GM04503 (cell line): Measurements from ENCODE around the gene PTPA.
"Not testable (repeated sequence)": the region's sequence is repeated elsewhere in the genome, so short reads cannot be mapped to it uniquely, and the experiment has no call there.

Source experiments
- DNase-seq: peaks from one replicate; pipeline ENCODE4 v3.0.0-alpha.2; 2012; ENCODE audit warnings: low read depth

The PTPA gene

DNA sequence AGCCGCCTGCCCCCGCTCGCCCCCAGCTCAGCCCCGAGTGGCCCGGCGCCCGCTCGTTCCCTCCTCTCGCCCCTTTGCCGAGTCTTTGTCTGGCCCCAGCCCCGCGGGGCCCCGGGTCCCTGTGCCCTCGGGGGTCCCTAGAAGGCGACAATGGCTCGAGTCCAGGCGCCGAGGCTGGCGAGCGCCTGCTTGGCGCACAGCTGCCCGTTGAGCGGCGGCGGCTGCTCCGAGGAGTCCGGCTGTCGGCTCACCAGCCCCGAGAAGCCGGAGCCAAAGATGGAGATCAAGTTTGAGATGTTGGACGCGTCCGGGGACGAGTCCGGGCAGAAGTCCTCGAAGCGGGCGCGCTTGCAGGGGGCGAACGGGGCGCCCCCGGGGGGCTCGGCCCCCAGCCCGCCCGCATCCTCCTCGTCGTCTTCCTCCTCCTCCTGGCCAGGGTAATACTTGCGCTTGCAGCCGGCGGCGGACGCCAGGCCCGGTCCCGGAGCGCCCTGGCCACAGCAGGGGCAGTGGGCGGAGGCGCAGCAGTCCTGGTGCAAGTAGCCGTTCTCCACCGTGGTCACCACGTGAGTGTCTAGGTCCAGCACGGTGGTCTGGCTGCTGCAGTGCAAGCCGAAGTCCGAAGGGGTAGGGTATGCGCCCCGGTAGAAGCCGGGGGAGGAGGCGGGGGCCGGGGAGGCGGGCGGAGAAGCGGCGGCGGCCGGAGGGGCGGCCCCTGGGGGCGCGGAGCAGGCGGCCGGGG lies 65.7 kb downstream of the PTPA start:
- DNase-seq, result no peak

DNA sequence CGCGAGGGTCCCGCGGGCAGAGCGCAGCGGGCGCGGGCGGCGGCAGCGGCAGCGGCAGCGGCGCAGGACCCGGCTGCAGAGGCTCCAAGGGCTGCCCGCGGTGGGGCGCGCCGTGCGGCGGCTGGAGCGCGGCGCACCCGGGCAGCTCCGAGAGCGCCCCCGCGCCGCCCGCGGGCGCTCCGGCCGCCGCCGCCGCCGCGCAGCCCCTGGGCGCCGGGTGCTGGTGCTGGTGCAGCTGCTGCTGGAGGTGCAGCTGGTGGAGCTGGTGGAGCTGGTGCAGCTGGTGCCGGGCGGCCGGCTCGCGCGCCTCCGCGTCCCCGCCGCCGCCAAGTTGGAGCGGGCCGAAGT lies 66.2 kb downstream of the PTPA start:
- no peak for DNase-seq

DNA sequence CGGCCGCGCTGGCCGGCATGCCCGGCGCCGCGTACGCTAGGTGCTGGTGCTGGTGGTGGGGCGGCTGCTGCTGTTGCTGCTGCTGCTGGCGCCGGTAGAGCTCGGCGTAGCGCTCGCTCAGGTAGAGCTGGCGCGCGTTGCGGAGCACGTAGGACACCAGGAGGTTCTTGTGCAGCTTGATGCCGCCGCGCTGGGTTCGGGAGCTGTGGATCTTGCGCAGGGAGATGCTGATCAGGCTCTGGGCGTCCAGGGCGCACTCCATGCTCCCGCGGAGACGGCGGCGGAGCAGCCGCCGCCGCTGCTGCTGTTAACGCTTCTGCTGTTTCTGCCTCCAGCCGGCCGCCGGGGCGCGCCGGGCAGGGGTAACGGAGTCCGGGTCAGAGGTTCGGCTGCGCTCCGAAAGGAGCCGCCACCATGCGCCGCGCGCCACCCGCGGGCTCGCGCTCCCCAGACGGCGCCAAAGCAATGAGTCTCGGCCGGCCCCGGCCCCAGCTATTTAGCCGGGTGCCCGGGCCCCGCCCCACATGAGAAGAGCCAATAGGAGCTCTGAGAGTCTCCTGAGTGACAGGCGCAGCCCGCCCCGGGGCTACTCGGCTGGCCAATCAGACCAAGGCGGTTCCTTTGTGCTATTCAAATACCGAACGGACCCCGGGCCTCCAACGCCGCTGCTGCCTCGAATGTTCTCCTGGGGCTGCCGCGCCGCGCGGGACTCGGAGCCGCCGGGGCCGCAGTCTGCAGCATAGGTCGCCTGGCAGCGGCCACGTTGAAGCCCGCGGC lies 66.8 kb downstream of the PTPA start, which contains the start of gene IER5L:
Gene IER5L, minus strand, starts transcription at position 471 of the 777 bp plus-strand sequence. Its CDS starts 209 bp downstream, at position 262.
- DNase-seq, result no peak

DNA sequence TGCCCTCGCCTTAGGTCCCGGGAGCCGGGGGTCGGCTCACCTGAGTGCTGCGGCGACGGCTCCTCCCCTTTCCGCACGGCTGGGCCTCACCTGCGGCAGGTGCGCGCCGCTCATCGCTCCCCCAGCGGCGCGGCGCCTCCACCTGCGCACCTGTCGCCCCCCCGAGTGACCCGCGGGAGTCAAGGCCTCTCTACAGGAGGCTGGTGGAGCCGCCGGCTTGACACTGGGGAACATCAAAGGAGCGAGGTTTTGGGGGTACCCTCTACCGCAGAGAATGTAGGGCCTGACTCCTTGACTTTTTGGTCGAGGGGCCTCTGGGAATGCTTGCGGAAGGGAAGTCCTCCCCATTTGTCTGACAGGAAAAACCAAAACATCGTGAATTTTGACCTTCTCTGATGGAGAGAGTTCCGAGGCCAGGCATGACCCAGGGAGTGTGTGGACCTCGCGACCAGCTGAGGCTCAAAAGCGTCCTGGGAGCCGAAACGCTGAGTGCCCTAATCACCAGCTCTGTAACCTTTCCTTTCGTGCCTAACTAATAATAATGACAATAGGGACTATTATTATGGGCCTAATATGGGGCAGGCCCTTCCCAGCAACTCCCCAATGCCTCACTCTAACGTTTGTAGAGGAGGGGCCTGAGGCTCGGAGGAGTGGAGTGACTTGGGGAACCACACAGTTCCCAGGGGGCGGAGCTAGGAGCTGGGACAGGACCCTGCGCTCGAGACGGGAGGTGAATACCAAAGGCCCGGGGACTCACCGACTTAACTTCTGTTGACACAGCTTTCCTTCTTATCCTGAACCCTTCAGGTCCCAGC lies 67.6 kb downstream of the PTPA start:
- no peak for DNase-seq

DNA sequence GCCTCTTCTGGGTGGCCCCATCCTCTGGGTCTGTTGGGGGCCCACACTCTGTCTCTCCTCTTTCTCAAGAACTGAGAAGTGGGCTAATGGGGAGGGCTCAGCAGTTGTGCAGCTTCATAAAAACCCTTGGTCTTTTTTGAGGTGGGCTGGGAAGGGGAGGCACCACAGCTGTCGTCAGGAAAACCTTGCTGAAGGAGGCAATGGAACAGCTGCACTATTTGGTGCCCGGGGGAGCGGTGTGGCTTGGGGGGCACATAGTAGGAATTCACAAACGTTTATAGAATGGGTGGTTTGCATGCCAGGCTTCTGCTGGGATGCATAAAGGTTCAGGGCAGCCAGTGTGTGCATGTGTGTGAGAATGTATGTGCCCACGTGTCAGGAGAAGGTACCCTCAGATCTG lies 70.0 kb downstream of the PTPA start:
- DNase-seq, result no peak

DNA sequence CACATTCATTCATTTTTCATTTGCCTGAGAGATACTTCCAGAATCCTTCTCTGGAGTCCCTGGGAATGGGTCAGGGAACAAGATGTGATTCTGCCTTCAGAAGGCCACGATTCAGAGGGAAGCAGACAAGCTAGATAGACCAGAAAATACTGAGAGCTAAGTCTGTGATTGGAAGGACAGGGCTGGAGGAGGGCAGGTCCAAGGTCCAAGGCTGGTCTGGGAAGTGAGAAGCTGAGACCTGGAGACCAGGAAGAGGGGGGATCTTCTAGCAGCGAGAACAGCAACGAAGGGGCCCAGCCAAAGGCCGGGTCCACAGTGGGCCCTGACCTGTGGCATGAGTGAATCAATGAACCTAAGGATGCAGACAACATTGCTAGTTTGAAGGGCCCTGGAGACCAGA lies 70.9 kb downstream of the PTPA start:
- DNase-seq, result no peak

DNA sequence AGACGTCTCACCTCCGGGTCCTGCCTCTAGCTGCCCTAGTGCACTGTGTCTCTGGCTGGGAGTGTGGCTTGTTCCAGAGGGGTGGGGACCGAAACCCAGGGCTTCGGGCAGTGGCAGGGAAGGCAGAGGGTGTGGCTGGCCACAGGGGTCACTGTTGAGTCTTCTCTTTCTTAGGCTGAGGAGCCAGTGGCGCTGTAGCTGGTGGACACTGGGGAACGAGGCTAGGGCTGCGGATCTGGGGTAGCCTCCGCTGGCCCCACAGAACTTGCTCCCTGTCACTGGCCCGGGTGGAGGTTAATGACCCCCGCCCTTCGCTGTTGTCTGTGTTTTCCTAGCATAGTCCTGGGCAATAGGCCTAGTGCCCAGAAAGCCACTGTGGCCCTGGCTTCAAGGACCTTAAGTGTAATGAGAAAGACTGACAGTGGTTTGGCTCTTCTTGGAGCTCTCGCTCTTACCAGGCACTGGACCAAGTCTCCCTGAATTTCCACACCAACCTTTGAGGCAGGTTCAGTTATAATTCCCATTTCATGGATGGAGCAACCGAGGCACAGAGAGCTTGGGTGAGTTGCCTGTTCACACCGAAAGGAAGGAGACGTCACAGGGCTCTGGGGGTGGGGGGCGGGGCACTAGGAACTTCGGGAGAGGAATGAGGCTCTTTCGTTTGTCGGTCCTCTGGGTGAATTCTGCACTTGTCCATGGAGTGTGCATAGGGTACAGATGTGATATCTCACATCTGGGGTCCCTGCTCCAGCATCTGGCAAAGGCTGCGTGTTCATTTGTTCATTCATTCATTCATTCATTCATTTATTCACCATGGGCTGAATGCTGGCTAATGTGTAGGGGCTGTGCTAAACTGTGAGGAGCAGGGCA lies 71.6 kb downstream of the PTPA start:
- no peak for DNase-seq

DNA sequence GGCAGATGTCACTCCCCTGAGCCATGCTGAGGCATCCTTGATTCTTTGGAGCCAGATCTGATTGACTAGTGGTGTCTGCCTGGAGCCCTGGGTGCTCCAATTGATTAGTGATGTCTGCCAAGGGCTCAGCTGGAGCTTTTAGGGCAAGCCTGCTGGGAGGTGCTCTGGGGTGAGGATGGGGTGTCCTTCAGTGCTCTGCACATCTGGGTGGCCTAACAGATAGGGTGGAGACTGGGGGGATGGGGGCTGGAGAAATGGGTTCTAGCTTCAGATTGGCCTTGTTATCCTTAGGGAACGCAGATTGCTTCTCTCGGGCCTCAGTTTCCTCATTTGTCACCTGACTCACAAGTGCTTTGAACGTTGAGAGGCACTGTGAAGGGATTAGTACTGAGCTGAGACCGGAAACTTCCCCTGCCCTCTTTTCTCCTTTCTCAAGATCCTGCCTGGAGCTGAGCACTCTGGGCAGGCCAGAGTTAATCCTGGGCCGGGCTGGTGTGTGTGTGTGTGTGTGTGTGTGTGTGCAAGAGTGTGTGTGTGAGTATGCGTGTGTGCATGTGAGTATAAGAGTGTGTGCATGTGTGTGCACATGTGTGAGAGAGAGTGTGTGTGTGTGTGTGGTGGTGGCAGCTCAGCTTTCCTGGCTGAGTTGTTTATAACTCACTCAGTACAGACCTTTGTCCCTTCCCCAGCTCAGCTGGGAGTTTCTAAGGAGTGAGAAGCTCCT lies 72.4 kb downstream of the PTPA start:
- no peak for DNase-seq

DNA sequence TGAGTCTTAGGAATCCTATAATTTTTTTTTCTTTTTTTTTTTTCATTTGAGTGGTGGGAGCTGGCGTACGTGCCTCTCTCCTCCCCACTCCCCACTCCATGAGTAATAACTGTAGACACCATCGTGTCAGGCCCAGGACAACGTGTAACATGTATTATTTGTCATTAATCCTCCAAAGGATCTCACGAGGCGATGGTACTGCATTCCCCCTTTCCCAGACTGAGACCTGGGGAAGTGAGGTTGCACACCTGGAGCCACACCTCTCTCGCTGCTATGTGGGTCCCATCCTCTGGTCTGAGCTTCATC lies 73.0 kb downstream of the PTPA start:
- DNase-seq, result no peak

DNA sequence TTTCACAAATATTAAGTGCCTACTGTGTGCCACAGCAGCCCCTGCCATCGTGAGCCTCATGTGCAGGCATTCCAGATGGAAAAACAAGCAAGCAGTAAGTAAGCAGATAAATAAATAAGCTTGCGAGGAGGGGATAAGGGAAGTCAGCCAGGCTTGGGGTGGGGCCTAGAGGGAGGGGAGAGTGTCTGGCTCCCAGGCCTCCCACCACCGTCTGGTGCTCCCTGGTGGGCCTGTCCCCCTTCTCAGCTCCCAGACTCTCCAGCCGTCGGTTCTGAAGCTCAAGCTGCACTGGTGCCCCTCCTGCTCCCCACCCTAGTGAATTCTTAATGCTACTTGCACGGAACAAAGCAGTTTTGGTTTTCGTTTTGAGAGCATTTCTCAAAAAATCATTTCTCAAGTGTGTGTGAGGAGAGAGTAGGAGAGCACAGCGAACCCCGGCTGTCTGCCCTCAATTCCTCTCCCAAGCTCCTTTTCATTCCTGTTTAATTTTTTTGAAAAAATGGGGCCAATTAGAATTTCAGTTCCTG lies 73.4 kb downstream of the PTPA start:
- DNase-seq, result no peak

DNA sequence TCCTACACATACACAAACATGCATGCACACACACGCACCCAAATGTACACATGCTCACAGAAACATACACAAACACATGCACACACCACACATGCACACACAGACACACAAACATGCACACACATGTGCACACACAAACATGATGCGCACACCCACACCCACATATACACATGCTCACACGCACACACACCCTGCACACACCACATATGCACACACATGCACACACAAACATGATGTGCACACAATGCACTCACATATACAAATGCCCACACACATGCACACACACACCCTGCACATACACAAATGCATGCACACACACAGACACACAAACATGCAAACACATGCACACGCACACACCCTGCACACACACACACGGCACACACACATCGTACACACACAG lies 74.2 kb downstream of the PTPA start:
- DNase-seq, result no peak

DNA sequence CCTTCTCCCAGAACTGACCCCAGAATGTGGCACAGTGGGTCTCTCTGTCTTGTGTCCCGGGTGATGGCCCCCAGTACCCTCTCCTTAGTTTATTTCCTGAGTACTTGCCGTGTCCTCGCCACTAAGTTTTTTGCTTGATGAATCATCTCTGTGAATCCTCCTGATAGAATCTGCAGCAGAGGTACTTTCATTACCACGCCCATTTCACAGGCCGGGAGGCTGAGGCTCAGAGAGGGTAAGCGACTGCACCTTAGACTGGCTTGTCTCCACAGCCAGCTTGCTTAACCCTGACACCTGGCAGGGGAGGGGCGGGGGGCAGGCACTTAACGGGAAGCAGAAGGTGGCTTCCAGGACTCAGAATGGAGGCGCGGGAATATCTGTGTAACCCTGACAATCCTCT lies 74.8 kb downstream of the PTPA start:
- DNase-seq, result no peak

DNA sequence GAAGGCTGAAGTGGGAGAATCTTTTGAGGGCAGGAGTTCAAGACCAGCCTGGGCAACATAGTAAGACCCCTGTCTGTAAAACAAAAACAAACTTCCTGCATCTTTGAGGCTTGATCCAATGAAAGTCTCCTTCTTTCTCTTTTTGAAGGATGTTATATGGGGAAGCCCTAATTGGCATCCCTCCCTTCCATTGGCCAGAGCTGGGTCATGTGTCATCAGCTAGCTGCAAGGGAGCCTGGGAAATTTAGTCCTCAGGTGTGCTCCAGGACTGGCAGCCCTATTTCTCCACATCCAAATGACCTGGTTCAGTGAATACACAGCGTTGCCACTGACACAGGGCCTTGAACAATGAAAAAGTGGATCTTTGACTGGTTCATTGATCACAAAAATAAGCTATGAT lies 75.8 kb downstream of the PTPA start:
- DNase-seq, result no peak

DNA sequence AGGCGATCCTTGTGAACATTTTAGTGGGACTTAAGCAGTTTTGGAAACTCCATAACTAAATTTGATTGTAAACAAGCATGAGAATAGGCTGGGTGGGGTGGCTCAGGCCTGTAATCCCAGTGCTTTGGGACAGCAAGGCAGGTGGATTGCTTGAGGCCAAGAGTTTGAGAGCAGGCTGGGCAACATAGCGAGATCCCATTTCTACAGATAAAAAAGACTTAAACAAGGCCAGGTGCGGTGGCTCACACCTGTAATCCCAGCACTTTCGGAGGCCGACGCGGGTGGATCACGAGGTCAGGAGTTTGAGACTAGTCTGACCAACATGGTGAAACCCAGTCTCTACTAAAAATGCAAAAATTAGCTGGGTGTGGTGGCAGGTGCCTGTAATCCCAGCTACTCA lies 78.8 kb downstream of the PTPA start:
- DNase-seq, result not testable (repeated sequence)

DNA sequence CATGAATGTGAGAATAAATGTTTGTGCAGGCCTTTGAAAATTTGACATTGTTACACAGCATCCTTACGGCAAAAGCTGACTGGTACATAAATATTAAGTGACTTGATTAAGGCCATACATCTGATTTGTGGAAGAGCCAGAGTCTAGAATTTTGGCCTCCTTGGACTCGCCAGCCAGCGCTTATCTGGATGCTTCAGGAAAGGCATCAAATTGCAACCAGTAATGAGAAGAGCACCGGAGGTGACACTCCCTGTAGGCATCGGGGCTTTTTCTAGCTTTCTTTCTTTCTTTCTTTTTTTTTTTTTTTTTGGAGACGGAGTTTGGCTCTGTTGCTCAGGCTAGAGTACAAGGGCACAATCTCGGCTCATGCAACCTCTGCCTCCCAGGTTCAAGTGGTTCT lies 80.0 kb downstream of the PTPA start:
- no peak for DNase-seq

DNA sequence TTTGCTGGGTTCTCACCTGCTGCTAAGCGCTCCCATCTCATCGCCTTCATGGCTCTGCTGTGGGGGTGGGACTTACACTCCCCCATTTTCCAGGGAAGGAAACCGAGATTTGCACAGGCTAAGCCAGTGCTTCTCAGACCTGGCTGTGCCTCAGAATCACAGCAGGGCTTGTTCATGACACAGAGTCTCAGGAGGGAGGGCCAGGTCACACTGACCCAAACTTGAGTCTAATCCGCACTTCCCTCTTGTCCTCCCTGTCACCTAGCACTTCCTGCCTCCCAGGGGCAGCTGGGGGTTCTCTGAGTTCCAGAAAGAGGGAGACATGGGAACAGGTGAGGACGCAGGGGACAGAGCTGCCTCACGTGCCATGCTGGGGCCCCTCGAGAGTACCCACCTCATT lies 82.4 kb downstream of the PTPA start:
- DNase-seq, result no peak

DNA sequence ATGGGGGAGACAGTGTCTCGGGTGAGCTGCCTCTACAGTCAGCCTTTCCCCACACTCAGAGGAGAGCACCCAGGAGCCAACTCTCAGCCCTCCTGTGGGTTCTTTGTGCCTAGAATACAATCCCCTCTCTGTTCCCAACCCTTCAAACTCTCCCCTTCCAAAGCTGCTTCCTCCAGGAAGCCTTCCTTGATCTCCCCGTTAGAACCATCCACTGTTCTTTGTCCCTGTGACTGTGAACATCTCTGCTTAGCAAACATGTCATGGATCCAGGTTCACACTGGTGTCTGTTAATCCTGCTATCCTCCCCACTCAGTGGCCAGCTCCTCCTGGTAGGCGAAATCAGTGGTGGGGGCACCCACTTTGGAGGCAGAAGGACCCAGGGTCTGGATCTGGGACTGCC lies 83.0 kb downstream of the PTPA start:
- no peak for DNase-seq

DNA sequence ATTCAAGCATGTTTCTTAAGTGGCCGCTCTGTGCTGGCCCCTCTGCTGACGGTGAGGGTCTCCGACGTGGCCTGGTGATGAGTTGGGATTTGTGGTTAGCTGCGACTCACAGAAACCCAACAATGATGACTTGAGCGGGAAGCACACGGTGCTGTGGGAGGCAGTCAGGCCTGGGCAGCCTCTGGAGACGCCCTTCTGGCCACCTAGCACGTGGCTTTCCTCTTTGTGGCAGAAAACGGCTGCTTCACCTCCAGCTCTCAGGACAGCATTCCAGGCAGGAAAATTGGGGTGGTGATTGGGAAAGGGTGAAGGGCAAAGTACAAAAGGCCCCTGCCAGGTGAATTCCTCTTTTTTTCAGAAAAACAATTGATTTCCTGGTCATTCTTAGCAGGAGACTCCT lies 84.4 kb downstream of the PTPA start:
- no peak for DNase-seq

DNA sequence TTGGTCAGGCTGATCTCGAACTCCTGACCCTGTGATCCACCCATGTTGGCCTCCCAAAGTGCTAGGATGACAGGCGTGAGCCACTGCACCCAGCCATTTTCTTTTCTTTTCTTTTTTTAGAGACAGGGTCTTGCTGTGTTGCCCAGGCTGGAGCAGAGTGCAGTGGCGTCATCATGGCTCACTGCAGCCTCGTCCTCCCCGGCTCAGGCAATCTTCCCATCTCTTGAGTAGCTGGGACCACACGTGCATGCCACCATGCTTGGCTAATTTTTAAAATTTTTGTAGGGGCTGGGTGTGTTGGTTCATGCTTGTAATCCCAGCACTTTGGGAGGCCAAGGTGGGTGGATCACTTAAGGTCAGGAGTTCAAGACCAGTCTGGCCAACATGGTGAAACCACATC lies 85.8 kb downstream of the PTPA start:
- not testable (repeated sequence) for DNase-seq

DNA sequence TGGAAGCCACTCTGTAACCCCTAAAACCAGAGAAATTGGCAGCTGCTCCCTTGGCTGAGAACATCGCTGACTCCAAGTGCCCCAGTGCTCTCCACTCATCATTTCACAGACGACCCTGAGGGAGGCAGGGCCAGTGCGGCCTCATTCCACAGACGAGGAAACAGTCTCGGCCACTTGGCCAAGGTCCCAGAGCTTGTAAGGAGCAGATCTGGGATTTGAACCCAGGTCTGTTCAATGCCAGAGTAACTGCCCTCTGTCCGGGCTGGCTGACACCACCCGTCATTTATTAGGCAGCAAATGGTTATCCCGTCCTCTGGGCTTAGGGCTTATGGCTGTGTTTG lies 86.7 kb downstream of the PTPA start:
- no peak for DNase-seq
